NCI-H748 treated with DMSO at 0.1 percent for 48 hours (cell line): ENCODE results near the gene FBXO41.

Experiments used
- DNase-seq: peaks from one replicate; lab custom pipeline; 2025; lab: John Stamatoyannopoulos, UW

The FBXO41 gene, protein sequence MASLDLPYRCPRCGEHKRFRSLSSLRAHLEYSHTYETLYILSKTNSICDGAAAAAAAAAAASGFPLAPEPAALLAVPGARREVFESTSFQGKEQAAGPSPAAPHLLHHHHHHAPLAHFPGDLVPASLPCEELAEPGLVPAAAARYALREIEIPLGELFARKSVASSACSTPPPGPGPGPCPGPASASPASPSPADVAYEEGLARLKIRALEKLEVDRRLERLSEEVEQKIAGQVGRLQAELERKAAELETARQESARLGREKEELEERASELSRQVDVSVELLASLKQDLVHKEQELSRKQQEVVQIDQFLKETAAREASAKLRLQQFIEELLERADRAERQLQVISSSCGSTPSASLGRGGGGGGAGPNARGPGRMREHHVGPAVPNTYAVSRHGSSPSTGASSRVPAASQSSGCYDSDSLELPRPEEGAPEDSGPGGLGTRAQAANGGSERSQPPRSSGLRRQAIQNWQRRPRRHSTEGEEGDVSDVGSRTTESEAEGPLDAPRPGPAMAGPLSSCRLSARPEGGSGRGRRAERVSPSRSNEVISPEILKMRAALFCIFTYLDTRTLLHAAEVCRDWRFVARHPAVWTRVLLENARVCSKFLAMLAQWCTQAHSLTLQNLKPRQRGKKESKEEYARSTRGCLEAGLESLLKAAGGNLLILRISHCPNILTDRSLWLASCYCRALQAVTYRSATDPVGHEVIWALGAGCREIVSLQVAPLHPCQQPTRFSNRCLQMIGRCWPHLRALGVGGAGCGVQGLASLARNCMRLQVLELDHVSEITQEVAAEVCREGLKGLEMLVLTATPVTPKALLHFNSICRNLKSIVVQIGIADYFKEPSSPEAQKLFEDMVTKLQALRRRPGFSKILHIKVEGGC

DNA sequence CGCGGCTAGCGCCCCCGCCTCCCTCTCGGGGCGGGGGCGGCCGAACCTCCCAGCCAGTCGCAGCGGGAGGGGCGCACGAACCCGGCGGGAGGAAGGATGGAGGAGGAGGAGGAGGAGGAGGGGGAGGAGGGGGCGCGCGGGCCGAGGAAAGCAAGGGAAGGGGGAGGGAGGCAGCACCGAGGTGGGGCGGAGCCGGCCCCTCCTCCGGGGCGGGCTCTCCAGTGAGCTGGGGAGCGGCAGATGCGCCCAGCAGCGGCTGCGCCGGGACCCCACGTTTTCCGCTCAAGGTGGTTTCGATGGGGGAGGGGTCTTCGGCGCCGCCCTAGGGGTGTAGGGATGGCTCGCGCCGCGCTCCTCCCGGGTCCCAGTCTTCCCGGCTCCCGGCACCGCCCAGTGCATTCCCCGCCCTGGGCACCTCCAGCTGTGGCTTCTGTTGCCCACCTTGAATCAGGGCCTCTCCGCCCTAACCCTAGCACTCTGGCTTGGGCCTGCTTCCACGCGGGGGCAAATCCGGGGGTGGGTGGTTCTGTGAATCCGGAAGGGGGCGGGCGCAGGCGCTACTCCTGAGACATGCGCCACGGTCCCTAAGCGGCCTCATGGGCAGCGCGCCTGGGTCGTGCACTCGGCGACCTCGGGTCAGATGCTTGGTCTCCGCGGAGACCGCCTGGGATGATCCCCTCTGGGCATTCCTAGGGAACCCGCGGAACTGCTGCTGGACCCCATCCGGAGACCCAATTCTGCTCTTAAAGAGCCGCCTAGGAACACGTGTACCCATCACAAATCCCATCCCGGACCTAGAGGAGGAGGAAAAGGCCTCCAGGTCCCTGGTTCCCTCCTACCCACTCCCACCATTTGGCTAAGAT, at the start of gene FBXO41:
Gene FBXO41 (minus strand): TSS at position 183 of the 863 bp plus-strand sequence. CDS start 14,848 bp downstream, outside the sequence.
- peak; percentile 11 for DNase-seq

DNA sequence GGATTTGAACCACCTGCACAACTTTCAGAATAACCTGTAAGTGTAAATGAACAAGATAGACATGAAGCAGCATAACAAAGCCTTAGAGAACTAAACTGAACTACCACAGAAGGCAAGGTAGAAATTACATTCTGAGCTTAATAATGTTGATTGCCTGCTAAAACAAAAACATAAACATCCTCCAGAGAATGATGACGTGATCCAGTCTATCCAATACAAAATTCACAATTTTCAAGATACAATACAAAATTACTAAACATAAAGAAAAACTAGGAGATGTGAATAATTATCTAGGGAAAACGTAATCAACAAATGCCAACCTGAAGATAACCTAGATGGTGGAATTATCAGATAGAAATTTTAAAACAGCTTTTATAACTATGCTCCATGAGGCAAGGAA, 49.8 kb upstream of the FBXO41 start:
- no peak for DNase-seq

DNA sequence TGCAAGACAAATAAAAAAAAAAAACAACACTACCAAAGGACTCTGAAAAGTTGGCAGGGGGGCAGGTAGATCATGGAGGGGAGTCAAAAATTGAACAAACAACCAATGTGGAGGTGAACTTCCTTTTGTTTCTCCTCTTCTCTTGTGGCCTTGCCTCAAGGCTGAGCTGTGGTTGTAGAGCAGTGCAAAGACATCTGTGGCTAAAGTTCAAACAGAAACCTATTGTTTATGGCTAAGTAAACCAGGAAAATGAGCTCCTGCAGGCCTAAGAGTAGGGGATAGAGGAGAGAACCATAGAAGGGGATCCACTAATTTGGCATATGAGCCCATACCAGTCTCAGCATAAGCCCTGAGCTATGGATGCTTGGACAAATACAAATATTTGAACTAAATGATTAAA, 49.3 kb upstream of the FBXO41 start:
- DNase-seq, result peak; percentile 27

DNA sequence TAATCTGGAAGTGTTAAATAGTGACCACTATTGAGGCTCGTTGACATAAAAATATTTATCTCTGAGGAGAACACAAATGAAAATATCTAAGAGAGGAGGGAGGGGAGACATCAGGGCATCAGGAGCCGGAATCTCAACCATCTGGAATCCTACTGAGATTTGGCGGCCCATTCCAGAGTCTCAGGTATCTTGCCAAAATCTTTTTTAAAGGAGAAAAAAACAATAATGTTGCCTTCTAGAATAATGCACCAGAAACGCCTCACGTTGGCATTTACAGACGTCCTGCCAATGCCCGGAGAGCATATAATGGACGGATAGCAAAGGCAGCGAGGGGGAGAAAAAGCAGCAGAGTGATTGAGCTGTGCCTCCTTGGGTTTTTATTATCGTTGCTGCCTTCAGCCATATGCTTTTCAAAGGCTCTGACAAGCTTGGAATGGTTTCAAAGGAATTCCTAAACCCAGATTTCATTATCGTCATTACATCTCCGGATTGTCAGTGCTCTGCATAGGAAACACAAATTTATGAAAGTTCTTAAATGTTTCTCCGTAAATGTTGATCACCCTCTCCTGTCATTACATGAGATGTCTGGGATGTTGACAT, 39.9 kb upstream of the FBXO41 start:
- DNase-seq, result no peak

DNA sequence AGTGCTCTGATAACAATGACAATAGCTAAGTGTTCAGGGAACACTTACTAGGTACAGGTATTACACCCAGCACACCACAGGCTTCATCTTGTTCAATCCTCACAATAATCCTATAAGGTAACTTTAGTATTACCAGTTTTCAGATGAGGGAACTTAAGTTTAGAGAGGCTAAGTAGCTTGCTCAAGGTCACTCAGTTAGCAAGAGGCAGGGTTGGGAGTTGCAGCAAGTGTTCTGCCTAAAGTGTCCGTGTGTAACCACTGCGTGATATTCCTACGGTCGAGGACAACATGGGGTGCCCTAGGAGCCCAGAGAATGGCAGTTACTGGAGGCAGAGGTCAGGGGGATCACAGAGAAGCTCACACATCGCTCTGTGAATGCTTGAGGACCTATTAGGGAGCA, 39.3 kb upstream of the FBXO41 start:
- DNase-seq, result no peak

DNA sequence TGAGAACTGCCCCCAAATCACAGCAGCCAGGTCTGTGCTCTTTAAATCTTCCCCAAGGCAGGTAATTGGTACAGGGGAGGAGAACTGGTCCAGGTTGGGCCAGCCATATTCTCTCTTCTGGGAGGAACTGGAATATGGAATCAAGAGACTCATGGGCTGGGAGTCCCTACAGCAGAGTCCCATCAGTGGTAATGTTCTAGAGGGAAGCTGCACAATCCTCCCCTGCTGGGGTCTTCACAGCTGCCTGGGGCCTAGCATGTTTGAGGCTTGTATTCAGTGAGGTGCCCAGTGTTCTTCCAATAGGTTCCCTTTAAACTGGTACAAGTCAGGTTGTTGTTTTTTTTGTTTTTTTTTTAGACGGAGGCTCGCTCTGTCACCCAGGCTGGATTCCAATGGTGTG, 30.2 kb upstream of the FBXO41 start:
- DNase-seq, result no peak

DNA sequence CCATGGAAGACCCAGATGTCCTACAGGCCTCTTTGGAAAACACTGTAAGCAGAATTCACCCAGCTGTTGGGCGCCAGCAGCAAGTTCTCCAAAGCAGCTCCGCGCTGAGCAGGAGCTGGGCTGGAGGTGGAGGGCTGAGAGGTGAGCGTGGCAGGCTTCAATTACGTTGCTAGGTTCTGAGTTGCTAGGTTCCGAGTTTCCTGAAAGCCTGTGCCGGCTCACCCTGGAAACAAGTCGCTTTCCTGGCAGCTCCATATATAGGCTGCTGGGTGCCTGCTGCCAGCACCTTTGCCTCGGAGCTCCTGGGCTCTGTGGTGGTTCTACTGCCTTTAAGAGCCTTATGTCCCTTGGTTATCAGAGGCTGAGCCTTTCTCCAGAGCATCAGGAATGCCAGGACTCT, 23.4 kb upstream of the FBXO41 start:
- peak; percentile 14 for DNase-seq

DNA sequence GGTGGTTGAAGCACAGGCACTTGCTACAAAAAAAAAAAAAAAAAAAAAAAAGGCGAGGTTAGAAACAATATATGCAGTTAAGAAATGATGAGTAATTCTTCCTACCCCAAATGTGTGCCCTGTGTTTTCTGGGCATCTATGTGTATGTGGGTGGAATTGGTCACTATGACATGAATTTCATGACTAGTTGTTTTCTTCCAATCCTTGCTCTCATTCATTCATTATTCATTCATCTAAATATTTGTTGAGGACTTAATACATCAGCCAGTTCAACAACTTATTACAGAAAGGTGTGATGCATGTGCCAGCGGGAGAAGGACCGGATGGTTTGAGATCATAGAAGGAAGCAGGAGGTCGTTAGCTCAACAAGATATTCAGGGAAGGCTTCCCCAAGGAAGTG, 17.4 kb upstream of the FBXO41 start:
- DNase-seq, result no peak

DNA sequence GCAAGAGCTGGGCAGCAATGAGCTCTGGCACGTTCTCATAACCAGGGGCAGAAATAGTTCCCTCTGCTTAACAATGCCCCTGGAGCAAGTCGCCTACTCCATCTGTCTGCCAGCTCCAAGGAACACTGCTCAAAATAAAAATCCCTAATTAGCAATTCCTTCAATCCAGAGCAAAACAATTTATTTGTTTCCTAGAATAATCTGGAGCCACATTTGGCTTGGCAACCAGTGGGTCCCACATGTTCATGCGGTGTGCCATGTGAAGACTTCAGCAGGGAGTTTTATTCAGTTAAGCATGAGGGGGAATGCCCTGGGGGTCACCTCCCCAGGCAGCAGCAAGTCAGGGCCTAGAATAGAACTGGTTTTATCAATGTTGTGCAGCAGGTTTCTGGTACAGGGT, 16.6 kb upstream of the FBXO41 start:
- DNase-seq, result no peak

DNA sequence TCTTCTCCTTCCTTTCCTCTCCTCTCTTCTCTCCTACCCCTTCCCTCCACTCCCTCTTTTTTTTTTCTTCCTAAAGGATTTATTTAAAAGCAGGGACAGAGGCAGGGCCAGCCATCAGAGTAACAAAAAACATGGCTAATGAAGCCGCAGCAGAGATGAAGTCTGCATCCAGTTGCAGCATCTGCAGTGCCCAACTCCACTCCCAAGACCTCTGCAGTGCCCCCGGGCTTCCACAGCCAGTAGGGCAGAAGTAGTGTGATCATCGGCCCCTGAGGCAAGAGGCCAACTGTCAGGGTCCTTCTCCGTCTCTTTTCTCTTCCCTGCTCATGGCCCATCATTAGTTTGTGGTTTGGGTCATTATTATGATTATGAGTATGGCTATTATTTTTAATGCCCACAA, 13.3 kb upstream of the FBXO41 start:
- DNase-seq, result no peak

DNA sequence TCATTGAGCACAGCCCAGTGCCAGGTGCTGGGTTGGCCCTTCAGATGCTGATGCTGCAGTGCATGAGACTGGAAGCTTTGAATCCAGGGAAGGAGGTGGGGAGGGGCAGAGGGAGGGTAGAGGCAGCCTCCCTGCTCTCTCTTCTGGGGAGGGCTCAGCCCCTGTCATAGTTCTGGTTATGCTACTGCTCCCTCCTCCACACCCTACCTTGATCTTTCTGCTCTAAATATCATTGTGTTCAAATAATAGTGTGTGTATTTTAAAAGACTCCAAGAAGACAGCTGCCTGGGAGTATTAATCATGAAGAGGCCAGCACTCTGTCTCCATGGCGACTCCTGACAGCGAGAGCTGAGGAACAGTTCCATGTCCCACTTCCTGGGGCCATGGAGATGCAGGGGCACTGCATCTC, 12.9 kb upstream of the FBXO41 start:
- peak; percentile 15 for DNase-seq

DNA sequence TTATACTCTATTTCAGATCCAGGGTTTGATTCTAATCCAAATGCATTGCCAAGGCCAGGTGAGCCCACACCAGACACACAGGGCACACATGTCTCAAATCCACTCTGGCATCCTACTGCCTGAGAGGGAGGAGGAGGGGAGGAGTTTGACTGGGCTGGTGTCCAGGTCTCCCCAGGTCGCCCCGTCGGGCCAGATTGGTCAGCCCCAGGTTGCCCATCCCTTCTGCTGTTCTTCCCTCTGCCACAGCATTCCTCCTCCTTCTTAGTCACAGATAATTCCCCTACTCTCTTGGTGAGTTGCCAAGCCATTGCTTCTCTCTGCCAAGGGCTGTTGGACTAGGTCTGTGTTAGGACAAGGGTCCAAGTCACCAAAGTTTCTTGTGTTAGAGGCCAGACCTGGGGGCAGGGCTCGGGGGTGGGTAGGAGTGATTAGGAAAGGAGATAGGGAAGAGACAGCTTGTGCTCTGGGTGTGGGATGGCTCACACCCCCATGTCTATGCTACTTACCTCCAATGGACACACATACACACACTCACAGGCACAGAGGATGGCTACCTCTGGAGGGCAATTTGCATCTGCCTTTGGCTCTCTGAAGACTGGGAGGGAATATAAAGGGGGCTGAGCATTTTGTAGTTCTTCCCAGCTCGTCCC, 11.6 kb upstream of the FBXO41 start:
- no peak for DNase-seq

DNA sequence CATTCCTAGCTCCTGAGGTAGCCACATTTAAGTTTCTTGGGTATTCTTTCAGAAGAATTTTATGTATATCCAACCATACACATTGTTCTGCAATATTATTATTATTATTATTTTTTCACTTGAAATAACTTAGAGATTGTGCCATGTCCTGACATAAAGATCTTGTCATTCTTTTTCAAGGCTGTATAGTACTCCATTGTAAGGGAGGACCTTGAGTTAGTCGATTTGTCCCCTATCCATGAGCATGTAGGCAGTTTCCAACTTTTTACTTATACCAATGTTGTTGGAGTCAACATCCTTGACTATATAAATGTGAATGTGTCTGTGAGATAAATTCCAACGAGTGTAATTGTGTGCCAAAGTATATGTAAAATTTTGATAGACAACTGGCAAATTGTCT, 10.0 kb upstream of the FBXO41 start:
- DNase-seq, result no peak

DNA sequence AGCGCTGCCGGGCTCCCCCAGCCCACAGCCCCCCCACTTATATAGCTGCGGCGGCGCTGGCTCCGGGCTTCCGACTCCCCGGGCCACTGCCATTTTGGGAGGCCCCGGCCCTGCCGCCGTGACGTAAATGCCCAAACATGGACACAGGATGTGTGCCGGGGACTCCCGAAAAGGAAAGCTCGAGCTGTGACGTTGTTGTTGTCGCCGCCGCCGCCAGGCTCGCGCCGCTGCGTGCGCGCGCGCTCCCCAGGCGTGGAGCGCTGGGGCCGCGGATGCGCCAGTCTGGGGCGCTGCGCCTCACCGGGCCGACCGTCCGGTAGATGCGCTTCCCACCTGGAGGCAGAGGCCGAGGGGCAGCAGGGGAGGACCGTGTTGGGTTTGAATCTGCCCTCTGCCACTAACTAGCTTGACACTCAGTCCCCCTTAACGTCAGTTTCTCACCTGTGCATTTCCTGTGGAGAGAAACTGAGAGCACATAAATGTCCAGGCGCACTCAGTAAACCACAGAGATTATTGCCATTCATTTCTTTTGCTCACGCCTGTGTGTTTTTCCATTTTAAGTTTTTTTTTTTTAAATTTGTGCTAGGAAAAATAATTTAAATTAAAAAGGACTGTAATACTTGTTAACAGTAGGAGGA, 9.4 kb upstream of the FBXO41 start, which contains the start of gene EGR4:
Gene EGR4 (minus strand): TSS at position 15 of the 638 bp plus-strand sequence. CDS start 231 bp downstream, outside the sequence.
- DNase-seq, result peak; percentile 66

DNA sequence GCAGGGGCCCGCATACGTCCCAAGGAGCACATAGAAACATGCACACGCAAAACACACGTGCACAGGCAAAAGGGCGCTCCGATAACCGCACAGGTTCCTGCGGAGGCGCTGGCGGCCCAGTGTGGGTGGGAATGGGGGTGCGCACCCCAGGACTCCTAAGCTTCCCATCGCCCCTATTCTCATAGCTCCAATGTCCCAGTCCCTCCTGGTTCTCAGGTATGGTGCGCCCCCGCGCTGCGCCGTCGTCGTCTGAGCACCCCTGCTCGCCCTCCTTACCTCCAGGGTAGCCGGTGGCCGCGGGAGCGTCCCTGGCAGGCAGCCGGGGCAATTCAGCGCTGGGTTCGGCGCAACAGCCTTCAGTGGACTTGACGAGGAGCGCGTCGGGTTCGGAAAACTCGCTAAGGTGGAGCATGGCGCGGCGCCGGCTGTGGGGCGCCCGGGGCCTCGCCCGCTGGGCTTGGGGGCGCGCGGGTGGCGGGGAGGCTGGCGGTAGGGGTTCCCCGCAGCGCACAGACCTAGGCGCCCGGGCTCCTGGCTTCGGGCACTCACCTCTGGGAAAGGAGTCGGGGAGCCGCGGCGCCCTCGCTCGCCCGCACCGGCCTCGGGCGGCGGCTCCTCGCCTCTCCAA, 8.7 kb upstream of the FBXO41 start:
- DNase-seq, result no peak

DNA sequence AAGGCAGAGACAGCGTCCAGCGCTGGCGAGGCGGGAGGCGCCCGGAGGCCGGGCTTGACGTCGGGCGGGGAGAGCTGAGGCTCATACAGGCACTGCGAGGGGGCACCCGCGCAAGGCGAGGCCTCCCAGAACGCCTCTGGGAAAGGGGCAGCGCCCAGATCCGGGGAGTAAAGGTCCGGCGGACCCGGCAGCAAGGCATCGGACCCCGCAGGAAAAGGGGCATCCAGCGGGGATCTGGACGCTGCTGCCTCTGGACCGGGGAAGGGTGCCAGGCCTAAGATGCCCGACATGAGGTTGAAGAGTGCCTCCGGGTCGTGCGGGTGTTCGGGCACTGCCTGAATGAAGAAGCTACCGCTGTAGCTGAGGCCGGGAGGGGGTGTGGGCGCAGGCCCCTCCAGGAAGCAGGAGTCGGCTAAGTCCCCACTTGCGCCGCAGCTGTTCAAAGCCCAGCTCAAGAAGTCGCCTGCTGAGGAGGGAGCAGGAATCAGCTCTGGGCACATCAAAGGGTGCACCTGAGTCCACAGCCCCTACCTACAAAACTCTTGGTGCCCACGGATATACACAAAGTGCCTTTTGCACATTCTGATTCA, 8.1 kb upstream of the FBXO41 start:
- DNase-seq, result no peak

DNA sequence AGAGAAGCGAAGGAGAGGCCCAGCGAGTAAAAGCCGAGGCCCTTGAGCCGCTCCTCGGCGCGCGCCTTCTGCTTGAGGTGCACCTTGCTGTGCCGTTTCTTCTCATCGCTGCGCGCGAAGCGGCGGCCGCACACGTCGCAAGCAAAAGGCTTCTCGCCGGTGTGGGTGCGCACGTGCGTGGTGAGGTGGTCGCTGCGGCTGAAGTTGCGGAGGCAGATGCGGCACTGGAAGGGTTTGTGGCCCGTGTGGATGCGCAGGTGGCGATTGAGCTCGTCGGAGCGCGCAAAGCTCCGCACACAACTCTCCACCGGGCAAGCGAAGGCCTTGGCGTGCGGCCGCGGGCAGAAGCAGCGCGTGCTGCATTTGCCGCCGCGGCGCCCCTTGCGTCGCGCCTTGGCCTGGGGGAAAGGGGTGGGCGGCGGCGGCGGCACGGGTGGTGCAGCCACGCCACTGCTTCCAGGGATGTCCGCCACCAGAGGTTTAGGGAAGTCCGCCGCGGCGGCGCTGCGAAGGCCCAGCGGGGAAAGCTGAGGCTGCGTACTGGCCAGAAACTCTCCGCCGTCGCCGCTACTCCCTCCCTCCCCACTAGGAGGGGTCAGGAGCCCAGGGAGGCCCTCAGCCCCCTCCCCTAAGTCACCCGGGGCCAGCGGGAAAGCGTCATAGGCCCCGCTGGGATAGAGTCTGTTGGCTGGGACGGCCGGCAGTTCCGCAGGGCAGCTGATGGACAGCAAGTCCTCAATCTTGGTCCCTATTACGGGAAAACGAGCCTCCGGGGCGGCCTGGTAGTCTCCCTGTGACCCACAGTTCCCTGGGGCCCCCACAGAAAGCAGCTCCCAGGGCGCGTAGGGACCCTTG, 7.4 kb upstream of the FBXO41 start:
- peak; percentile 17 for DNase-seq

DNA sequence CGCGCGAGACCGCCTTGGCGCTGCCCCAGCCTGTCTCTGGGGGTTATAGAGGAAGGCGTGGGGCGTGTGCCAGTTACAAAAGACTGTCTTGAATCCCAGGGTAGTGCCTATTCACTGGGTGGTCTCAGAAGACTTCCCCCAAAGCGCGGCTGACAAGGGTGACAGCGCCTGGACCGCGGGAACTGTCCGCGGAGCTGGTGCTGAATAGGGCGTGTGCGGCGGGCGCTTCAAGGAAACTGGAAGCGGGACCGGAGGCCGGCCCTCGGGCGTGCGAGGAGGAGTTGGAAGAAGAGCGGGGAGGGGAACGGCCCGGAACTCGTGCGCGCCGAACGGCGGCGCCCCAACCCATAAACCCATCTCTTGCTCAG, 6.8 kb upstream of the FBXO41 start:
- no peak for DNase-seq
